Right lung (tissue), 5 donors: Measurements from ENCODE around the gene STAB2. TPM values are rescaled to one million over a fixed set of nuclear protein-coding genes. Genes with fewer than 3 reads are reported as not detected.
A peak's percentile ranks its signal among the peaks of the same experiment; 100 is the strongest.
"Not testable (repeated sequence)": the region's sequence is repeated elsewhere in the genome, so short reads cannot be mapped to it uniquely, and the experiment has no call there.

ENCODE experiments used
- DNase-seq, 2 donors: peaks; one replicate each; pipeline ENCODE4 v3.0.0-alpha.2; 2013
- polyA plus RNA-seq, 5 donors: library from polyadenylated mRNA; unstranded; fragments of 120-200 nt; gene quantifications; one replicate each; pipeline versions ENCODE4 v1.2.1 to v1.2.3, GENCODE V29; 2013; ENCODE audit warnings: inconsistent platforms in 1 of 5, low replicate concordance in 1 of 5; ENCODE audit not compliant: insufficient read length in 5 of 5, insufficient read depth in 1 of 5

Gene STAB2
- polyA plus RNA-seq, 5 donors = 19.9 to 34.7 (median 31.1) TPM

- DNase-seq = not testable (repeated sequence)
These were observed 66.6 kb downstream of the STAB2 start for GRCh38 chr12:103653568-103654173.

- no peak for DNase-seq
These were observed 67.7 kb downstream of the STAB2 start for GRCh38 chr12:103654816-103655215.

- DNase-seq = no peak
These were observed 69.2 kb downstream of the STAB2 start for GRCh38 chr12:103656291-103656690.

GRCh38 chr12:103657331-103657730 is 70.3 kb downstream of the STAB2 start:
- DNase-seq = no peak

- DNase-seq = no peak
These were observed 77.6 kb downstream of the STAB2 start for GRCh38 chr12:103664626-103665025.

- DNase-seq = no peak
These were observed 78.9 kb downstream of the STAB2 start for GRCh38 chr12:103665971-103666370.

- no peak for DNase-seq
These were observed 80.1 kb downstream of the STAB2 start for GRCh38 chr12:103667125-103667524.

GRCh38 chr12:103668520-103668919 is 81.4 kb downstream of the STAB2 start:
- DNase-seq = no peak

- DNase-seq = no peak
These were observed 84.3 kb downstream of the STAB2 start for GRCh38 chr12:103671367-103671766.

- DNase-seq = no peak
These were observed 85.5 kb downstream of the STAB2 start for GRCh38 chr12:103672401-103673119.

- no peak for DNase-seq
These were observed 86.4 kb downstream of the STAB2 start for GRCh38 chr12:103673487-103673886.

GRCh38 chr12:103673891-103674375 is 86.9 kb downstream of the STAB2 start:
- no peak for DNase-seq

- DNase-seq = no peak
These were observed 89.8 kb downstream of the STAB2 start for GRCh38 chr12:103676893-103677292.

- DNase-seq = no peak
These were observed 90.3 kb downstream of the STAB2 start for GRCh38 chr12:103677341-103677740.

GRCh38 chr12:103677905-103678304 is 90.8 kb downstream of the STAB2 start:
- DNase-seq = no peak

- DNase-seq = no peak
These were observed 92.5 kb downstream of the STAB2 start for GRCh38 chr12:103679421-103680170.

GRCh38 chr12:103680591-103681141 is 93.6 kb downstream of the STAB2 start:
- no peak for DNase-seq

- DNase-seq = no peak
These were observed 99.0 kb downstream of the STAB2 start for GRCh38 chr12:103686026-103686425.

- DNase-seq = no peak
These were observed 100.2 kb downstream of the STAB2 start for GRCh38 chr12:103687253-103687652.

- peak in 1 of 2 donors; percentile 19 for DNase-seq
These were observed 101.4 kb downstream of the STAB2 start for GRCh38 chr12:103688376-103689063.

GRCh38 chr12:103690426-103690825 is 103.4 kb downstream of the STAB2 start:
- DNase-seq = no peak

GRCh38 chr12:103691063-103691462 is 104.0 kb downstream of the STAB2 start:
- DNase-seq = no peak
